ENCODE measurements around the gene CYBRD1.

CYBRD1 gene

DNA sequence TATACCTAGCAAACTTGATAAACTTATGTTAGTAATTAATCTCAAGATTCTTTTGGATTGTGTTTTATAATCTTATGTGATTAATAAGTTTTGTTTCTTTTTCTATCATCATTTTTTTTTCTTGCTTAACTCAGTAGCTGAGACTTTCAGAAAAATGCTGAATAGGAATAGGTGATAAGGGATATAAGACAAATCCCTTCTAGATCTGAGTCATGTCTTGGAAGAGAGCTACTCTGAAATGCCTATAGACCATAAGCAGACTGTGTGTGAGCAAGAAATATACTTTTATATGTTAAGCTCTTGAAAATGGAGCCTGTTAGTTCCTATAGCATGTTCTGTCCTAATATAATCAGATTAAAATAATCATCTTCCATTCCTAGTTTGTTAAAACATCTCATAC, 29.6 kb downstream of the CYBRD1 start:
- H3K4me1 ChIP-seq (ENCODE audit: control insufficient read depth, insufficient read depth, low read length, poor library complexity, severe bottlenecking) = no peaks in the 10 kb centered on the region

DNA sequence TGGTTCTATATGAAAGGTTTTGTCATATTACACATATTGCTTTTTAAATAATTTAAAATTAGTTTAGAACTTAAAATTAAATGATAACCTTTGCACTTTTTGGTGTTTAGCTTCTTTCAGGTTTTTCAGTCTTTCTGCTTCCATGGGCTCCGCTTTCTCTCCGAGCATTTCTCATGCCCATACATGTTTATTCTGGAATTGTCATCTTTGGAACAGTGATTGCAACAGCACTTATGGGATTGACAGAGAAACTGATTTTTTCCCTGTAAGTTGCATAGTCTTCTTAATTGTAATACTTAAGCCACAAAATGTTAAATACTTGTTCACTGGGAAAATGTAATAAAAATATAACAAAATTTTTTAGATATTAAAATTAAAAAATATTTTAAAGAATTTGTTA, 31.0 kb downstream of the CYBRD1 start:
- WGBS, 2 experiments (ENCODE audit: insufficient coverage in 2 of 2) = no CpG with 5 or more reads among the region's 2 CpGs
- Histone ChIP-seq H3K4me3 (ENCODE audit: extremely low read depth, insufficient read depth, low read length, poor library complexity, severe bottlenecking) (no peak overlapping the region), H3K9me3 (ENCODE audit: control insufficient read depth, low read length) (no peaks in the 10 kb centered on the region), H3K36me3 (ENCODE audit: control insufficient read depth, insufficient read depth, low read length) (no peaks in the 10 kb centered on the region), H3K27ac (ENCODE audit: low read depth, low read length, severe bottlenecking) (no peak overlapping the region), H3K4me1 (ENCODE audit: control insufficient read depth, insufficient read depth, low read length, poor library complexity, severe bottlenecking) (no peaks in the 10 kb centered on the region)

More for the DNA sequence above, 29.6 kb downstream of the CYBRD1 start:
- Histone ChIP-seq H3K4me3 (ENCODE audit: extremely low read depth, insufficient read depth, low read length, poor library complexity, severe bottlenecking) (no peak overlapping the region), H3K36me3 (ENCODE audit: control insufficient read depth, insufficient read depth, low read length) (no peaks in the 10 kb centered on the region), H3K9me3 (ENCODE audit: control insufficient read depth, low read length) (no peaks in the 10 kb centered on the region), H3K27ac (ENCODE audit: low read depth, low read length, severe bottlenecking) (no peak overlapping the region)

- no peaks in the 10 kb centered on the region for H3K9me3 ChIP-seq (ENCODE audit: control insufficient read depth, low read length)
- no peaks in the 10 kb centered on the region for H3K4me1 ChIP-seq (ENCODE audit: control insufficient read depth, insufficient read depth, low read length, poor library complexity, severe bottlenecking)
- 89% methylated on average over 4 of the region's 8 CpGs; no CpG with 5 or more reads in 1 of the 2 experiments for WGBS, 2 experiments (ENCODE audit: insufficient coverage in 2 of 2)
- no peak overlapping the region for H3K4me3 ChIP-seq (ENCODE audit: extremely low read depth, insufficient read depth, low read length, poor library complexity, severe bottlenecking)
- H3K36me3 ChIP-seq (ENCODE audit: control insufficient read depth, insufficient read depth, low read length) = no peaks in the 10 kb centered on the region
- no peak overlapping the region for H3K27ac ChIP-seq (ENCODE audit: low read depth, low read length, severe bottlenecking)
These were observed 31.6 kb downstream of the CYBRD1 start for GRCh38 chr2:171553858-171554257.

DNA sequence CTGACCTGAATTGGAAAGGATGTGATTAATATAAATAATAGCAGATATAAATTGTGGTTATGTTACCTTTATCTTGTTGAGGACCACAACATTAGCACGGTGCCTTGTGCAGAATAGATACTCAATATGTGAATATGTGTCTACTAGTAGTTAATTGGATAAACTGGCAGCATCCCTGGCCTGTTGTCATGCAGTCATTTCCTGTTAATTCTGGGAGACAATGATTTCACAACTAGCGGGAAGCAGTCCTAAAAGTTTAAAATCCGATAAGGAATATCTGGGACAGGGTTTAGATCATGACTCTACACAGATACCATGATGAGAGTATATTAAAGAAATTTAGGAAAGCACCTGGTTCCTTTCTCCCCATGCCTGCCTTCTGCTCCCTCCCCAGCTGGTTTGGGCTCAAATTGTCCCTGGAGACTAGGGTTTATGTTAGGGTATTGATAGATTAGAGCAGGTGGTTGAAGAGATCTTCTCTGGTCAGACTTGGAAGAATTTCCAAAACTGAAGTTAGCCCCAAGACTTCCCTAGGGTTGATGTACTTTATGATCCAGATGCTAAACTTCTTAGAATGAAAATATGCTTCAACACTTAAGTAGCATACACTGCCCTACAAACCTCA, 32.8 kb downstream of the CYBRD1 start:
- Histone ChIP-seq H3K9me3 (ENCODE audit: control insufficient read depth, low read length) (no peaks in the 10 kb centered on the region), H3K27ac (ENCODE audit: low read depth, low read length, severe bottlenecking) (no peak overlapping the region), H3K36me3 (ENCODE audit: control insufficient read depth, insufficient read depth, low read length) (no peaks in the 10 kb centered on the region), H3K4me1 (ENCODE audit: control insufficient read depth, insufficient read depth, low read length, poor library complexity, severe bottlenecking) (no peaks in the 10 kb centered on the region), H3K4me3 (ENCODE audit: extremely low read depth, insufficient read depth, low read length, poor library complexity, severe bottlenecking) (no peak overlapping the region)
- 80 to 96% methylated on average over 1 to 3 of the region's 3 CpGs for WGBS, 2 experiments (ENCODE audit: insufficient coverage in 2 of 2)

GRCh38 chr2:171557363-171557762, 35.1 kb downstream of the CYBRD1 start:
- Histone ChIP-seq H3K4me1 (ENCODE audit: control insufficient read depth, insufficient read depth, low read length, poor library complexity, severe bottlenecking) (no peaks in the 10 kb centered on the region), H3K4me3 (ENCODE audit: extremely low read depth, insufficient read depth, low read length, poor library complexity, severe bottlenecking) (no peak overlapping the region), H3K36me3 (ENCODE audit: control insufficient read depth, insufficient read depth, low read length) (no peaks in the 10 kb centered on the region), H3K9me3 (ENCODE audit: control insufficient read depth, low read length) (no peaks in the 10 kb centered on the region), H3K27ac (ENCODE audit: low read depth, low read length, severe bottlenecking) (no peak overlapping the region)
- 88 to 89% methylated on average over 3 of the region's 4 CpGs for WGBS, 2 experiments (ENCODE audit: insufficient coverage in 2 of 2)

DNA sequence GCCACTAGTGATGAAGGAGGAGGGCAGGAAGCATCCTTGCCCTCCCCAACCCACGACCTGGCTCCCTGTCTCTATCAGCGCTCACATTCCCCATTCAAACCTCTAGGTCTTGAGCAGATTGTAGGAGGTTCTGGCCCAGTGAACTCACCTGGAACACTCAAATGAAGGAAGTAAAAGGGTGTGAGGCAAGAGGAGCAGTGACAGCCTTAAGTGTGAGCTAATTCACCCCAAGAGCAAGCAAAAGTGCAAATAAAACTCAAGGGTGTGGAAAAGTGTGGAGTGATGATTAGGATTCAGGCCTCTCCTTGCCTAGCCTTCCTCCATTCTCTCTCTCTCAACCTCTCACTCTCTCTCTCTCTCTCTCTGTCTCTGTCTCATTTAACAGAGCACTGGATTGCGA, 41.0 kb downstream of the CYBRD1 start:
- no peaks in the 10 kb centered on the region for H3K36me3 ChIP-seq (ENCODE audit: control insufficient read depth, insufficient read depth, low read length)
- no peaks in the 10 kb centered on the region for H3K9me3 ChIP-seq (ENCODE audit: control insufficient read depth, low read length)
- H3K4me3 ChIP-seq (ENCODE audit: extremely low read depth, insufficient read depth, low read length, poor library complexity, severe bottlenecking) = no peak overlapping the region
- WGBS, 2 experiments (ENCODE audit: insufficient coverage in 2 of 2) = no CpG with 5 or more reads among the region's 3 CpGs
- no peaks in the 10 kb centered on the region for H3K4me1 ChIP-seq (ENCODE audit: control insufficient read depth, insufficient read depth, low read length, poor library complexity, severe bottlenecking)
- H3K27ac ChIP-seq (ENCODE audit: low read depth, low read length, severe bottlenecking) = no peak overlapping the region

DNA sequence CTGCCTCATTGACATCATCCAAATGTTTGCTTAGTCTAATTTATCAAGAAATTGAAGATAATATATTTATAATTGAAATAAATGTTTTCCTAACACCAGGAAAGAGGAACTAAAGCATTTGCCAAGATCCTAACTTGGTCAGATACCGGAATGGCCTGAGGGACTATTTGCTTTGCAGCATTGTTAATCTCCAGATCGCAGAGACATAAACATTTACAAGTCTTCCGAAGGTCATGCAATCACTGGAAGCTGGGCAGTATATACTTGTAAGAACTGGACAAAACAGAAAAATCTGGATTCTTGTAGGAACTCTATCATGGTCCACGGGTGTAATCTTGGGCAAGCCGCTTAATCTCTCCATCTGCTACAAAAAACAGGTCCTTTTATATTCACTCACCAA, 42.2 kb downstream of the CYBRD1 start:
- Histone ChIP-seq H3K36me3 (ENCODE audit: control insufficient read depth, insufficient read depth, low read length) (no peaks in the 10 kb centered on the region), H3K9me3 (ENCODE audit: control insufficient read depth, low read length) (no peaks in the 10 kb centered on the region), H3K27ac (ENCODE audit: low read depth, low read length, severe bottlenecking) (no peak overlapping the region), H3K4me3 (ENCODE audit: extremely low read depth, insufficient read depth, low read length, poor library complexity, severe bottlenecking) (no peak overlapping the region), H3K4me1 (ENCODE audit: control insufficient read depth, insufficient read depth, low read length, poor library complexity, severe bottlenecking) (no peaks in the 10 kb centered on the region)
- 96 to 100% methylated on average over 3 of the region's 5 CpGs for WGBS, 2 experiments (ENCODE audit: insufficient coverage in 2 of 2)

DNA sequence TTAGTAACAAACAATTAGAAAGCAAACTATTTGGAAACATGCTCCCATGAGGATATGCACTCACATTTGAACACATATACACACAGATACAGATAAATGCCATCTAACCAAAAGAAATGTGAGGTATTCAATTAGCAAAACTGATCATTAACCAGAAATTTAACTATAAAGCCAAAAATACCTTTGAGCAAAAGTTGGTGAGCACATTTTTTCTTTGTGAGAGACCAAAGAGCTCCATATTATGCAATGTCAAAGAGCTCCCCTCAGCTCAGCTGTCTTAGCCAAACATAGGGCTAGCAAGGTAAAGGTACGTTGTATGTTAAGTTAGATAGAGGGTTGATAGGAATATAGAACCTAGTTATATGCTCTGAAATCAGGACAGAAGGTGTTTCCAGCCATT, 43.8 kb downstream of the CYBRD1 start:
- Histone ChIP-seq H3K36me3 (ENCODE audit: control insufficient read depth, insufficient read depth, low read length) (no peaks in the 10 kb centered on the region), H3K4me3 (ENCODE audit: extremely low read depth, insufficient read depth, low read length, poor library complexity, severe bottlenecking) (no peak overlapping the region), H3K9me3 (ENCODE audit: control insufficient read depth, low read length) (no peaks in the 10 kb centered on the region), H3K27ac (ENCODE audit: low read depth, low read length, severe bottlenecking) (no peak overlapping the region), H3K4me1 (ENCODE audit: control insufficient read depth, insufficient read depth, low read length, poor library complexity, severe bottlenecking) (no peaks in the 10 kb centered on the region)
- no CpG with 5 or more reads among the region's 1 CpG for WGBS, 2 experiments (ENCODE audit: insufficient coverage in 2 of 2)

GRCh38 chr2:171566753-171567152, 44.5 kb downstream of the CYBRD1 start:
- Histone ChIP-seq H3K9me3 (ENCODE audit: control insufficient read depth, low read length) (no peaks in the 10 kb centered on the region), H3K4me3 (ENCODE audit: extremely low read depth, insufficient read depth, low read length, poor library complexity, severe bottlenecking) (no peak overlapping the region), H3K4me1 (ENCODE audit: control insufficient read depth, insufficient read depth, low read length, poor library complexity, severe bottlenecking) (no peaks in the 10 kb centered on the region), H3K36me3 (ENCODE audit: control insufficient read depth, insufficient read depth, low read length) (no peaks in the 10 kb centered on the region), H3K27ac (ENCODE audit: low read depth, low read length, severe bottlenecking) (no peak overlapping the region)
- WGBS, 2 experiments (ENCODE audit: insufficient coverage in 2 of 2) = 92 to 94% methylated on average over 2 to 4 of the region's 4 CpGs

DNA sequence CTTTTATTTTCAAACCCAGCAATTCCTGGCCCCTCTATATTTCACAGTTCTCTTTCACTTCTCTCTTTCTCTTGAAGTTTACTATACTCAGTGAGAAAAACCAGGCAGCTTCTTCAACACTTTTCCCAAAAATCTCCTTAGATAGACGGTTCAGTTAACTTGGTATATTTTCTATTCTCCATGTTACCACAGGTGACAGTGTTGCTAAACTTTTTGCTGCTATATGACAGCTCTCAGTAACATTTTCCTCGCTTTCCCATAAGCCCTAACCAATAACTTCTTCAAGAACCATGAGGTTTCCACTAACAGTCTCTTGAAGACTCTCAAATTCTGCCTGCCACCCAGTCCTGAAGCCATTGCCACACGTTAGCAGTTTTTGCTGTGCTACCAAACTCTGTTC, 45.8 kb downstream of the CYBRD1 start:
- WGBS, 2 experiments (ENCODE audit: insufficient coverage in 2 of 2) = 87 to 100% methylated on average over 3 of the region's 3 CpGs
- Histone ChIP-seq H3K9me3 (ENCODE audit: control insufficient read depth, low read length) (no peaks in the 10 kb centered on the region), H3K4me1 (ENCODE audit: control insufficient read depth, insufficient read depth, low read length, poor library complexity, severe bottlenecking) (no peaks in the 10 kb centered on the region), H3K27ac (ENCODE audit: low read depth, low read length, severe bottlenecking) (no peak overlapping the region), H3K4me3 (ENCODE audit: extremely low read depth, insufficient read depth, low read length, poor library complexity, severe bottlenecking) (no peak overlapping the region), H3K36me3 (ENCODE audit: control insufficient read depth, insufficient read depth, low read length) (no peaks in the 10 kb centered on the region)

GRCh38 chr2:171571721-171572120, 49.4 kb downstream of the CYBRD1 start:
- 67 to 79% methylated on average over 4 to 6 of the region's 7 CpGs for WGBS, 2 experiments (ENCODE audit: insufficient coverage in 2 of 2)
- Histone ChIP-seq H3K4me1 (ENCODE audit: control insufficient read depth, insufficient read depth, low read length, poor library complexity, severe bottlenecking) (no peaks in the 10 kb centered on the region), H3K36me3 (ENCODE audit: control insufficient read depth, insufficient read depth, low read length) (no peaks in the 10 kb centered on the region), H3K27ac (ENCODE audit: low read depth, low read length, severe bottlenecking) (no peak overlapping the region), H3K9me3 (ENCODE audit: control insufficient read depth, low read length) (no peaks in the 10 kb centered on the region), H3K4me3 (ENCODE audit: extremely low read depth, insufficient read depth, low read length, poor library complexity, severe bottlenecking) (no peak overlapping the region)
